A673 (cell line): ENCODE results near the gene ABCA12. TPM values are rescaled to one million over a fixed set of nuclear protein-coding genes. Genes with fewer than 3 reads are reported as not detected.
"Not testable (repeated sequence)": the region's sequence is repeated elsewhere in the genome, so short reads cannot be mapped to it uniquely, and the experiment has no call there.

ENCODE experiments used
- BruUV-seq: library from RNA; stranded (reverse); fragments of 400-500 nt; replicated peaks from 2 replicates; lab custom pipeline; 2021; lab: Mats Ljungman, UMichigan
- CTCF ChIA-PET: fragments of 300-600 bp; sonication (Branson Sonifier 250); formaldehyde crosslinking; loops from one replicate; lab custom pipeline; 2022; ENCODE audit warnings: antibody characterized with exemption; lab: Charles Lee
- POLR2A ChIA-PET: fragments of 300-600 bp; sonication (Branson Sonifier 250); formaldehyde crosslinking; loops from one replicate; lab custom pipeline; 2022; ENCODE audit warnings: antibody characterized with exemption; ENCODE audit not compliant: low non-redundant PET; lab: Charles Lee
- DNase-seq: peaks from one replicate; pipeline ENCODE4 v3.0.0-alpha.2; 2015; ENCODE audit warnings: low spot score
- H3K27ac ChIP-seq: fragments of 200-600 bp; sonication (generic); 2 replicates; pipeline ENCODE4 v1.5.1; 2016; ENCODE audit warnings: mixed run types, low read depth, mild to moderate bottlenecking, mixed read lengths, antibody characterized with exemption, low read length; ENCODE audit not compliant: poor library complexity, severe bottlenecking
- H3K27me3 ChIP-seq: fragments of 200-600 bp; sonication (generic); replicated peaks from 2 replicates; pipeline ENCODE4 v1.6.1; 2017; ENCODE audit warnings: mixed run types, low read depth, mild to moderate bottlenecking, mixed read lengths, antibody characterized with exemption, low read length; ENCODE audit not compliant: insufficient read depth, poor library complexity
- H3K36me3 ChIP-seq: fragments of 200-600 bp; sonication (generic); 2 replicates; pipeline ENCODE4 v1.6.1; 2016; ENCODE audit warnings: mixed run types, mild to moderate bottlenecking, mixed read lengths, antibody characterized with exemption, low read length; ENCODE audit not compliant: insufficient read depth, poor library complexity, severe bottlenecking
- H3K4me1 ChIP-seq: fragments of 200-600 bp; sonication (generic); 2 replicates; pipeline ENCODE4 v1.6.1; 2017; ENCODE audit warnings: mixed run types, mild to moderate bottlenecking, mixed read lengths, antibody characterized with exemption, low read length; ENCODE audit not compliant: insufficient read depth, poor library complexity, severe bottlenecking
- H3K4me3 ChIP-seq: fragments of 200-600 bp; sonication (generic); 2 replicates; pipeline ENCODE4 v1.5.1; 2016; ENCODE audit warnings: low read depth, mixed run types, mild to moderate bottlenecking, mixed read lengths, low read length; ENCODE audit not compliant: poor library complexity, severe bottlenecking
- H3K9me3 ChIP-seq: fragments of 200-600 bp; sonication (generic); 2 replicates; pipeline ENCODE4 v1.6.1; 2016; ENCODE audit warnings: mixed run types, low read depth, mild to moderate bottlenecking, mixed read lengths, antibody characterized with exemption, low read length; ENCODE audit not compliant: poor library complexity, severe bottlenecking
- EZH2 ChIP-seq: fragments of 200-600 bp; sonication (generic); IDR thresholded peaks from 2 replicates; pipeline ENCODE4 v1.6.1; 2017; ENCODE audit warnings: borderline replicate concordance, low read depth, mild to moderate bottlenecking, mixed read lengths, antibody characterized with exemption, low read length; ENCODE audit not compliant: poor library complexity, severe bottlenecking
- intact Hi-C: fragments of 100-400 bp; cut with micrococcal nuclease; formaldehyde crosslinking; loops from one replicate; pipeline ENCODE4 v1.10.0; 2022; ENCODE audit not compliant: unreplicated experiment
- total RNA-seq: library from RNA; stranded (reverse); gene quantifications from 2 replicates; pipeline ENCODE4 v1.2.3, GENCODE V29; 2021
- TF ChIP-seq, protein P1 (sequence below): fragments of 300-800, 200-600 bp; sonication (generic); conservative IDR thresholded peaks from 2 replicates; pipeline ENCODE4 v1.5.1; 2017; ENCODE audit warnings: low read depth, mild to moderate bottlenecking, antibody characterized with exemption, low read length, moderate library complexity, mixed read lengths

The ABCA12 gene
- total RNA-seq, 1 experiment from 2014 or later = not detected

DNA sequence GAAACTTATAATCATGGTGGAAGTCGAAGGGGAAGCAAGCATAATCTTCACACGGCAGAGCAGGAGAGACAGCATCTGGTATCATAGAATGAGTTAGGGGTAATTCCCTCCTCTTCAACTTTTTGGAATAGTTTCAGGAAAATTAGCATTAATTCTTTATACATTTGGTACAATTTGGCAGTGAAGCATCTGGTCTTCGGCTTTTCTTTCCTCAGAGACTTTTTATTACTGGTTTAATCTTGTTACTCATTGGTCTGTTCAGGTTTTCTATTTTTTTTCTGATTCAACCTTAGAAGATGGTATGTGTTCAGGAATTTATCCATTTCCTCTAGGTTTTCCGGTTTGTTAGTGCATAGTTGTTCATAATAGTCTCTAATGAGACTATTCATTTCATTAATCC, 39.7 kb upstream of the ABCA12 start:
- CTCF ChIA-PET = no interaction called here
- peaks cover 6% of the 10 kb centered on the region for H3K4me1 ChIP-seq

DNA sequence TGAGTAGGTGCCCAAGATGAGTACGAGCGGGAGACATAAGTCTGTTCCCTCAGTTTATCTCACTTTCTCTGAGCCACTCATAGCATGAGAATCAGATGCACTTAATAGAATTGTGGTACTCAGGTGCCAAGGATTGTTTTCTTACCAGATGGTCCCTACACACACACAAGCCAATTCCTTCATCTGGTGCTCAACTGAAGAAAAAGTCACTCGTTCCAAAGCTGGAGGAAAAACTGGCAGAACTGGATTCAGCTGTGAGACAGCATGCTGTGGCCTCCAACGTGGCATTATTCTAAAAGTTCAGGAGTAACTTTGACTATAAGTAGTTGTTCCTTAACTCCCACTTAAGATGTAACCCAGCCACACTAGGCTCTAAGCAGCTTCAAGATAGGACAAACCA, 33.4 kb upstream of the ABCA12 start:
- DNase-seq = no peak
- Histone ChIP-seq H3K4me3 (no peak overlapping the region), H3K27ac (no peak overlapping the region), H3K4me1 (no peaks in the 10 kb centered on the region), H3K9me3 (no peaks in the 10 kb centered on the region), H3K27me3 (no peaks in the 10 kb centered on the region), H3K36me3 (no peaks in the 10 kb centered on the region)
- ChIA-PET POLR2A (no interaction called here), CTCF (no interaction called here)
- intact Hi-C loops = no loop called here
- no TSS peak for BruUV-seq
- no peak for TF ChIP-seq EZH2
- TF ChIP-seq, protein P1, sequence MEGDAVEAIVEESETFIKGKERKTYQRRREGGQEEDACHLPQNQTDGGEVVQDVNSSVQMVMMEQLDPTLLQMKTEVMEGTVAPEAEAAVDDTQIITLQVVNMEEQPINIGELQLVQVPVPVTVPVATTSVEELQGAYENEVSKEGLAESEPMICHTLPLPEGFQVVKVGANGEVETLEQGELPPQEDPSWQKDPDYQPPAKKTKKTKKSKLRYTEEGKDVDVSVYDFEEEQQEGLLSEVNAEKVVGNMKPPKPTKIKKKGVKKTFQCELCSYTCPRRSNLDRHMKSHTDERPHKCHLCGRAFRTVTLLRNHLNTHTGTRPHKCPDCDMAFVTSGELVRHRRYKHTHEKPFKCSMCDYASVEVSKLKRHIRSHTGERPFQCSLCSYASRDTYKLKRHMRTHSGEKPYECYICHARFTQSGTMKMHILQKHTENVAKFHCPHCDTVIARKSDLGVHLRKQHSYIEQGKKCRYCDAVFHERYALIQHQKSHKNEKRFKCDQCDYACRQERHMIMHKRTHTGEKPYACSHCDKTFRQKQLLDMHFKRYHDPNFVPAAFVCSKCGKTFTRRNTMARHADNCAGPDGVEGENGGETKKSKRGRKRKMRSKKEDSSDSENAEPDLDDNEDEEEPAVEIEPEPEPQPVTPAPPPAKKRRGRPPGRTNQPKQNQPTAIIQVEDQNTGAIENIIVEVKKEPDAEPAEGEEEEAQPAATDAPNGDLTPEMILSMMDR = no peak

More for the DNA sequence above, 39.7 kb upstream of the ABCA12 start:
- BruUV-seq = no TSS peak
- Histone ChIP-seq H3K27ac (no peak overlapping the region), H3K9me3 (no peaks in the 10 kb centered on the region), H3K4me3 (no peak overlapping the region), H3K36me3 (no peaks in the 10 kb centered on the region), H3K27me3 (no peaks in the 10 kb centered on the region)
- DNase-seq = peak; percentile 95
- POLR2A ChIA-PET = no interaction called here
- no peak for TF ChIP-seq EZH2
- TF ChIP-seq, protein P1 = no peak
- intact Hi-C loops = no loop called here

DNA sequence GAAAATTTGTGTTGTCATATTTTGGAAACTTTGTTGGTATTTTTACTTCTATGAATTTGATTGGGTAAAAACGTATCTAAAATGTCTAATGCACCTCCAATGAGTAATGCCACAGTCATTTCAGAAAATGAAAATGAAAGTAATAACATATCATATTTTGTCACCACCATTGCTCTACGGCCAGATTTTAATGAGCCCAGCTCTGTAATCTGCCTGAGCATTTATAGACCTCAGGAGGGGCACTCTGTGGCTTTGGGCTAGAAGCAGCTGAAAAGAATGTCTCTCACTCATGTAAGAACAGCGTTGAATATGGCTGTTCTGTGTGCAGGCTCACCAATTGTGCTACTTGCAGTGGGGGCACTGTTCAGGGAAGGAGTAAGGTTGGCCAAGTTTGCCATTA, 32.7 kb upstream of the ABCA12 start:
- intact Hi-C loops = no loop called here
- TF ChIP-seq, protein P1 = no peak
- TF ChIP-seq EZH2 = no peak
- Histone ChIP-seq H3K9me3 (no peaks in the 10 kb centered on the region), H3K36me3 (no peaks in the 10 kb centered on the region), H3K27ac (no peak overlapping the region), H3K4me3 (no peak overlapping the region), H3K27me3 (no peaks in the 10 kb centered on the region), H3K4me1 (no peaks in the 10 kb centered on the region)
- no TSS peak for BruUV-seq
- ChIA-PET CTCF (no interaction called here), POLR2A (no interaction called here)
- peak; percentile 23 for DNase-seq

DNA sequence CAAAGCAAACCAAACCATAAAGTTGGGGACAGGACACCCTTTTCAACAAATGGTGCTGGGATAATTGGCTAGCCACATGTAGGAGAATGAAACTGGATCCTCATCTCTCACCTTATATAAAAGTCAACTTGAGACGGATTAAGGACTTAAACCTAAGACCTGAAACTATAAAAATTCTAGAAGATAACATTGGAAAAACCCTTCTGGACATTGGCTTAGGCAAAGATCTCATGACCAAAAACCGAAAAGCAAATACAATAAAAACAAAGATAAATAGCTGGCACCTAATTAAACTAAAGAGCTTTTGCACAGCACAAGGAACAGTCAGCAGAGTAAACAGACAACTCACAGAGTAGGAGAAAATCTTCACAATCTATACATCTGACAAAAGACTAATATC, 28.1 kb upstream of the ABCA12 start:
- BruUV-seq, H3K27me3 ChIP-seq, CTCF ChIA-PET, intact Hi-C loops, H3K27ac ChIP-seq, POLR2A ChIA-PET, H3K9me3 ChIP-seq, H3K4me1 ChIP-seq, H3K4me3 ChIP-seq, H3K36me3 ChIP-seq, DNase-seq: not testable (repeated sequence)

DNA sequence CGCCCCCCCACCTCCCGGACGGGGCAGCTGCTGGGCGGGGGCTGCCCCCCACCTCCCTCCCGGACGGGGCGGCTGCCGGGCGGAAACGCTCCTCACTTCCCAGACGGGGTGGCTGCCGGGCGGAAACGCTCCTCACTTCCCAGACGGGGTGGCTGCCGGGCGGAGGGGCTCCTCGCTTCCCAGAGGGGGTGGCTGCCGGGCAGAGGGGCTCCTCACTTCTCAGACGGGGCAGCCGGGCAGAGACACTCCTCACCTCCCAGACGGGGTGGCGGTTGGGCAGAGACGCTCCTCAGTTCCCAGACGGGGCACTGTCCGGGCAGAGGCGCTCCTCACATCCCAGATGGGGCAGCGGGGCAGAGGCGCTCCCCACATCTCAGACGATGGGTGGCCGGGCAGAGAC, 24.9 kb upstream of the ABCA12 start:
- H3K4me3 ChIP-seq, BruUV-seq, H3K27me3 ChIP-seq, DNase-seq, intact Hi-C loops, H3K27ac ChIP-seq, H3K36me3 ChIP-seq, H3K4me1 ChIP-seq, POLR2A ChIA-PET, CTCF ChIA-PET, H3K9me3 ChIP-seq: not testable (repeated sequence)
